ENCODE measurements around the gene ITGB2.

DNA sequence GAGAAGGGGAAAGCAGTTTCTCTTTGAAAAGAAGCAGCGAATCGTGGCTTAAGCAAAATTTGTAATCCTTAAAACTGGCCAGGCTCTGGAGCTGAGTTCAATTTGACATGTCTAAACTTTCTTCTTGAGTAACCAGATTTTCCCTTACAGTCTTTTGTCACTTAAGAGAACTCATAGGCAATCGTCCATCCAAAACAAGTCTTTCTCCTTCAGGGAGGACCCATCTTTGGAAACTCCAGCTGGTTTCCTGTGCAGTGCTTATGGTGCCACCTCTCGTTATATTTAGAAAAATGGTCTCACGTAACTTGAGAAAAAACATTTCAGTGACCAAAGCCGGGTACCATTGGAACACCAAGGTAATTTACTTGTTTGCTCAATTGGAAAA, 45.4 kb downstream of the ITGB2 start:
- TF ChIP-seq CTCF (IDR thresholded peaks at IDR 0.05): peak in 2 of 6 experiments; percentile 9 to 14
- no peak for TF ChIP-seq POLR2A (IDR thresholded peaks at IDR 0.05)
